ENCODE data around the gene MSANTD2.

DNA sequence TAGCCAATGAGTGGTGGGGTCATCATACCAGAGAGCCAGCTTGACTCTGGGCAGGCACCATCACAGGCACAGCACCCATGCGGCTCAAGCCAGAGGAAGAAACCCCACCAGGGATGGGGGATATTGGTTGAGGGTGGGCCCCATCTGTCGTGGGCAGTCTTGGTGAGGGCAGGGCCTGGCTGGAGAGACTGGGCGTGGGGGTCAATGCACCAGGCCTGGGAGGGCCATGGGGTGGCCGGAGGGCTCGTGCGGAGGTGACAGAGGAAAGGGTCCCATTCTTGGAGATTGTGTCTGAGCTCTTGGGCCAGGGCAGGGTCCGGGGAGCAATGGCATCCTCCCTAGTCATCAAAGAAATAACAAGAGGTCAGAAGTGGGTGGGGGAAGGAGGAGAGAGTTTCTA is 46.6 kb downstream of the MSANTD2 start:
- TF ChIP-seq NR3C1 (IDR thresholded peaks at IDR 0.05) (no peak), JUNB (IDR thresholded peaks at IDR 0.05) (no peak), EHMT2 (IDR thresholded peaks at IDR 0.05; ENCODE audit: low read depth) (no peak), RAD21 (conservative IDR thresholded peaks at IDR 0.05 in 1 of 2, IDR thresholded peaks at IDR 0.05 in 1 of 2) (no peak), EP300 (IDR thresholded peaks at IDR 0.05) (no peak)
- TF ChIP-seq, protein P1, sequence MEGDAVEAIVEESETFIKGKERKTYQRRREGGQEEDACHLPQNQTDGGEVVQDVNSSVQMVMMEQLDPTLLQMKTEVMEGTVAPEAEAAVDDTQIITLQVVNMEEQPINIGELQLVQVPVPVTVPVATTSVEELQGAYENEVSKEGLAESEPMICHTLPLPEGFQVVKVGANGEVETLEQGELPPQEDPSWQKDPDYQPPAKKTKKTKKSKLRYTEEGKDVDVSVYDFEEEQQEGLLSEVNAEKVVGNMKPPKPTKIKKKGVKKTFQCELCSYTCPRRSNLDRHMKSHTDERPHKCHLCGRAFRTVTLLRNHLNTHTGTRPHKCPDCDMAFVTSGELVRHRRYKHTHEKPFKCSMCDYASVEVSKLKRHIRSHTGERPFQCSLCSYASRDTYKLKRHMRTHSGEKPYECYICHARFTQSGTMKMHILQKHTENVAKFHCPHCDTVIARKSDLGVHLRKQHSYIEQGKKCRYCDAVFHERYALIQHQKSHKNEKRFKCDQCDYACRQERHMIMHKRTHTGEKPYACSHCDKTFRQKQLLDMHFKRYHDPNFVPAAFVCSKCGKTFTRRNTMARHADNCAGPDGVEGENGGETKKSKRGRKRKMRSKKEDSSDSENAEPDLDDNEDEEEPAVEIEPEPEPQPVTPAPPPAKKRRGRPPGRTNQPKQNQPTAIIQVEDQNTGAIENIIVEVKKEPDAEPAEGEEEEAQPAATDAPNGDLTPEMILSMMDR (IDR thresholded peaks at IDR 0.05), result no peak
- TF ChIP-seq, protein P2, sequence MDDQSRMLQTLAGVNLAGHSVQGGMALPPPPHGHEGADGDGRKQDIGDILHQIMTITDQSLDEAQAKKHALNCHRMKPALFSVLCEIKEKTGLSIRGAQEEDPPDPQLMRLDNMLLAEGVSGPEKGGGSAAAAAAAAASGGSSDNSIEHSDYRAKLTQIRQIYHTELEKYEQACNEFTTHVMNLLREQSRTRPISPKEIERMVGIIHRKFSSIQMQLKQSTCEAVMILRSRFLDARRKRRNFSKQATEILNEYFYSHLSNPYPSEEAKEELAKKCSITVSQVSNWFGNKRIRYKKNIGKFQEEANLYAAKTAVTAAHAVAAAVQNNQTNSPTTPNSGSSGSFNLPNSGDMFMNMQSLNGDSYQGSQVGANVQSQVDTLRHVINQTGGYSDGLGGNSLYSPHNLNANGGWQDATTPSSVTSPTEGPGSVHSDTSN (IDR thresholded peaks at IDR 0.05), result no peak
- TF ChIP-seq, protein P3, sequence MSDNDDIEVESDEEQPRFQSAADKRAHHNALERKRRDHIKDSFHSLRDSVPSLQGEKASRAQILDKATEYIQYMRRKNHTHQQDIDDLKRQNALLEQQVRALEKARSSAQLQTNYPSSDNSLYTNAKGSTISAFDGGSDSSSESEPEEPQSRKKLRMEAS (IDR thresholded peaks at IDR 0.05), result no peak
